ENCODE data around the gene NALF2.

Gene NALF2

DNA sequence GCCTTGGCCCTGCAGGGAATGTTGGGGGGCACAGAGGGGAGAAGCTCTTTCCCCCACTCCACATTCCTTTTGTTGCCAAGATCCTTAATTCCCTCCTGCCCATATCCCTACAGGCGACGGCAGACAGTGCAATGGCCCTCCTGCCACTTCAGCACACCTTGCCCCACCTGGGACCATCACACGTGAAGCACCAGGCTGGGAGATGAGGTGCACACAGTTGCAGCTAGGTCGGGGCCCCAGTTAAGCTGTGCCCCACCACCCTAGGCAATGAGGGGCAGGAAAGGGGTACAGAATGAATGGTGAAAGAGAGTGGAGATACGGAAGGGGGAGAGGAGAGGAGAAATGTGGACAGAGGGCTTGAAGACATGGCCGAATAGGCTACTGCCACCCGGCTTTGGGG, 26.2 kb downstream of the NALF2 start:
- H3K4me3 ChIP-seq (ENCODE audit: low read depth, low read length), result no peak overlapping the region
- TF ChIP-seq, protein P1, sequence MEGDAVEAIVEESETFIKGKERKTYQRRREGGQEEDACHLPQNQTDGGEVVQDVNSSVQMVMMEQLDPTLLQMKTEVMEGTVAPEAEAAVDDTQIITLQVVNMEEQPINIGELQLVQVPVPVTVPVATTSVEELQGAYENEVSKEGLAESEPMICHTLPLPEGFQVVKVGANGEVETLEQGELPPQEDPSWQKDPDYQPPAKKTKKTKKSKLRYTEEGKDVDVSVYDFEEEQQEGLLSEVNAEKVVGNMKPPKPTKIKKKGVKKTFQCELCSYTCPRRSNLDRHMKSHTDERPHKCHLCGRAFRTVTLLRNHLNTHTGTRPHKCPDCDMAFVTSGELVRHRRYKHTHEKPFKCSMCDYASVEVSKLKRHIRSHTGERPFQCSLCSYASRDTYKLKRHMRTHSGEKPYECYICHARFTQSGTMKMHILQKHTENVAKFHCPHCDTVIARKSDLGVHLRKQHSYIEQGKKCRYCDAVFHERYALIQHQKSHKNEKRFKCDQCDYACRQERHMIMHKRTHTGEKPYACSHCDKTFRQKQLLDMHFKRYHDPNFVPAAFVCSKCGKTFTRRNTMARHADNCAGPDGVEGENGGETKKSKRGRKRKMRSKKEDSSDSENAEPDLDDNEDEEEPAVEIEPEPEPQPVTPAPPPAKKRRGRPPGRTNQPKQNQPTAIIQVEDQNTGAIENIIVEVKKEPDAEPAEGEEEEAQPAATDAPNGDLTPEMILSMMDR (IDR thresholded peaks at IDR 0.05; ENCODE audit: low read depth, low read length), result no peak

DNA sequence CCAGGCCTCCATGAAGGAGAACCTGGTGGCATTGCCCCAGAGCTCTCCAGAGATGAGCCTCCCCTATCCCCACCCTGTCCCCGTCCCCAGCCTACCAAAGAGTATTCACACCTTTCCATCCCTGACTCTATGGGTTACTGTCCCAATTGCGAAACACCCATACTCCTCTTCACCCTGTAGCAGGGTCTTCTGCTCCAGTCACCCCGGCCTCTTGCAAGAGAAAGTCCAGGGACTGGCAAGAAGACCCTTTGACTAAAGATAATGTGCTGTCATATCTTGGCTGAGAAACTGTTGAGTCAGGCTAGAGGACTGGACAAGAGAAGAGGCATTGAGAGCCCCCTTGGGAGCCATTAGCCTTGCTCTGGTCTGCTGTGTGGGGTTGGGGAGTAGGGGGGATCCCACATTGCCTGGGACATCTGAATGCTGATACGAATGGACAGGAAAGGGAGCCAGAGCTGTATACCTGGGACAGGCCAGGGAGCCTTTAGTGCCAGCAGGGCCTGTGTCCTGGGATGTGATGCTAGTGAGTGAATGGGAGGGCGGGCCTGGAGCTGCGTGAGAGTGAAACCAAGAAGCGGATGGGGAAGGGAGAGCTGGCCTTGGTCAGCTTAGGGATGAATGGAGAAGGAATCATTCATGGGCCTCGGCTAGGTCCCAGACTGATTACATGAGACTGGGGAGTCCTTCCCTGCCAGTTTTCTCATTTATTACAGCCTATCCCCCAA, 27.1 kb downstream of the NALF2 start:
- no peak overlapping the region for H3K4me3 ChIP-seq (ENCODE audit: low read depth, low read length)
- TF ChIP-seq, protein P1 (IDR thresholded peaks at IDR 0.05; ENCODE audit: low read depth, low read length), result no peak

DNA sequence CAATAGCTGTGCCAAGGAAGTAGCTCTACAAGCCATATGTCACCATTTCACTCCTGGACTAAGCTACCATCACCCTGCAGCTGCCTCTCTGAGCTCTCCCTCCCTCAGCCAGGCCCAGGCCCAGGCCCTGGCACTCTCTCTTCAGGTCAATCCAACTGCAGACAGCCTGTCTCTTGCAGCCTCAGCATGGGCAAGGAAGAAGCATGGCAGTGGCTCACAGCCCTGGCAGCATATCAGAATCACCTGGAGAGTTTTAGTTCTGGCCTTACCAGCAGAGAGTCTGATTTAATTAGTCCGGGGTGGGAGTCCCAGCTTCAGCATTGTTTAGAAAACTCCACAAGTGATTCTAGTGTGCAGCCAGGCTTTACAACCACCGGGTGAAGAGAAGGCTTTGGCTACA, 31.5 kb downstream of the NALF2 start:
- TF ChIP-seq, protein P1 (IDR thresholded peaks at IDR 0.05; ENCODE audit: low read depth, low read length), result no peak
- H3K4me3 ChIP-seq (ENCODE audit: low read depth, low read length), result no peak overlapping the region

DNA sequence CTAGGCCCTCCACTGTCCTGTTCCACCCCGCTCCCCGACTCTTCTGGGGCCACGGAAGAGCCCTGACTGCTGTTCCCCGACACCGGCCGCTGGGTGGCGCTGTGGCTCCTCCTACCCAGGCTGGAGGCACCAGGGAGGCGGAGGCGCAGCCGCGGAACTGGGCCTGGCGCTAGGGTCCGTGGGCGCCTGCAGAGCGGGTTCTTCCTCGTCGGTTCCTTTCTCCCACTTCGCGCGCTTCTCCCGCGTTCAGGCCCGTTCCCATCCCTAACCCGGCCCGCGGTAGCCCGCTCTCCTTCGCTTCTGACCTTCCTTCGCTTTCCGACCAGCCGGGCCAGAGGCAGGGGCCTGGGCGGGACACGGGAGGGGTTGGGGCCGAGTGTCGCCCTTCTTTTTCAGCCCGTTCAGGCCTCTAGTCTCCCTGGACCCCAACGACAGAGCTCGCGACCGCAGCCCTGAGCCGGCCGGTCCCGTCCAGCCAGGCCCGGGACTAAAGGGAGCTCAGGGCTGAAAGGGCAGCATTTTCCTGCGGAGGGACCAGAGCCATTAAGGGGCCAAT, 34.3 kb downstream of the NALF2 start:
- TF ChIP-seq, protein P1 (IDR thresholded peaks at IDR 0.05; ENCODE audit: low read depth, low read length), result 0 out of 2 replicates have a peak, but pooled peaks have one; percentile 8
- H3K4me3 ChIP-seq (ENCODE audit: low read depth, low read length), result no peak overlapping the region

DNA sequence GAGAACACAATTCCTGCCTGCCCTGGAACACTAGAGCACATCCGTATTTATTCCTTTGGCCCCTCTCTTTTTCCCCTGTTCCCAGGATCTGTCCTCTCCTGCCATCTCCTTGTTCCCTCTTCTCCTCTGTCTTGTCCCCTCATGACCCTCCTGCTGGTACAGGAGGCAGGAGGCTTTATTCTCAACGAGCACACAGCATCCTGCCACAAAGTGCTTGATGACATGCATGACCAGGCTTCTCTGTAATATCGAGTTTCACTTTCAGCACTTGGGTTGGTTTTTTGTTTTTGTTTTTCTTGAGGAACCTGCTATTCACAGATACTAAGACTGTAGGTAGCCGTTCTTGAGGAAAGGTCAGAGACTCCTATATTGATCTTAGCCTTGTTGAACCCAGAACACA, 35.3 kb downstream of the NALF2 start:
- TF ChIP-seq, protein P1 (IDR thresholded peaks at IDR 0.05; ENCODE audit: low read depth, low read length), result no peak
- H3K4me3 ChIP-seq (ENCODE audit: low read depth, low read length), result no peak overlapping the region

DNA sequence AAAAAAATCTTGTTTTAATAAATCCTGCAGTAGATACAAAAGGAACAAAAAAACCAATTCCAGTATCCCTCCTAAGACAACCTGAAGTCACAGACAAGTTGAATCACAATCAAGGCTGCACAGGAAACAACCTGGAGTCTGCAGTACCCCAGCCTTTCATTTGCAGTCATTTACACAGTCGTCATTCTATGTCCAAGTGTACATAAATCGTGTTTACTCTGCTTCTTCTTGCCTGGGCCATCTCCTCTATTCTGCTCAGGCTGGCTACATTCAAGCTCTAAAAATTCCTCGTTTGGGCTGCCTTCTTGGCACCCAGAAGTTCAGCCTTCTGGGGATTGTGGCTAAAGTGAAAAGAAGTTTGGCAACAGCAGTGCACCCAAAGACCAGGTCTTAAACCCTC, 37.8 kb downstream of the NALF2 start:
- TF ChIP-seq, protein P1 (IDR thresholded peaks at IDR 0.05; ENCODE audit: low read depth, low read length), result no peak
- H3K4me3 ChIP-seq (ENCODE audit: low read depth, low read length), result no peak overlapping the region

DNA sequence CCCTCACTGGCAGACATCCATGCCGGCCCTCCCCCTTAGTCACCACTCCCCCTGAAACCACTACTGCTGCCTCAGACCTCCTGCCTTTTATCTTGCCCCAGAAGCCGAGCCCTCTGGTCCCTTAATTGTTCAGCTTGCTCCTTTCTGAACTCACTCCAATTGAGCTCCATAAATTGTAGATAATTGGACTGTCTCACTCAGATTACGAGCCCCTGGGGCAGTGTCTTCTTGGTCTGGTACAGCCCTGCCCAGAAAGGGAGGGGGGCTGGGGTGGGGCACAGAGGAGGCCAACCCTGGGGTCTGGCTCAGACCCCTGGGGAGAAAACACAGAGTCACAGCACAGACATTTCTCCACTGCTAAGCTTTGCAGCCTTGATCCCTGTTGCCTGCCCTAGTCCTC, 39.4 kb downstream of the NALF2 start:
- H3K4me3 ChIP-seq (ENCODE audit: low read depth, low read length), result no peak overlapping the region
- TF ChIP-seq, protein P1 (IDR thresholded peaks at IDR 0.05; ENCODE audit: low read depth, low read length), result no peak

Measured in WI38 (cell line).